GM12873 (cell line): ENCODE data around the gene DPH6.

Experiments
- CTCF ChIP-seq: IDR thresholded peaks from 2 replicates; pipeline ENCODE4 v1.5.1; 2012; ENCODE audit warnings: low read depth, mild to moderate bottlenecking, moderate library complexity, low read length, control low read depth; ENCODE audit not compliant: insufficient read depth; ENCODE audit errors: missing control alignments

The DPH6 gene

GRCh38 chr15:35562641-35563040, 16.7 kb upstream of the DPH6 start:
- no peak for TF ChIP-seq CTCF

- no peak for TF ChIP-seq CTCF
Observed at GRCh38 chr15:35561308-35561707, 15.3 kb upstream of the DPH6 start.

GRCh38 chr15:35560870-35561269, 14.9 kb upstream of the DPH6 start:
- no peak for TF ChIP-seq CTCF

- TF ChIP-seq CTCF: no peak
Observed at GRCh38 chr15:35560258-35560657, 14.3 kb upstream of the DPH6 start.

- TF ChIP-seq CTCF: no peak
Observed at GRCh38 chr15:35559683-35560082, 13.7 kb upstream of the DPH6 start.

GRCh38 chr15:35557544-35557943, 11.6 kb upstream of the DPH6 start:
- no peak for TF ChIP-seq CTCF

GRCh38 chr15:35557012-35557411, 11.0 kb upstream of the DPH6 start:
- no peak for TF ChIP-seq CTCF
